ENCODE data around the gene ITGAX.

Gene ITGAX

GRCh38 chr16:31380201-31380600 is 25.2 kb downstream of the ITGAX start:
- H4K8ac ChIP-seq (ENCODE audit: low read depth, low read length): no peak overlapping the region
- no peak overlapping the region for H4K12ac ChIP-seq (ENCODE audit: low read depth, low read length)
- H3K36me3 ChIP-seq (ENCODE audit: control insufficient read depth in 1 of 2, insufficient read depth in 2 of 2, low read length in 2 of 2): no peaks in the 10 kb centered on the region
- no peak overlapping the region for H2AK5ac ChIP-seq (ENCODE audit: low read length)
- H2BK12ac ChIP-seq (ENCODE audit: low read length): no peak overlapping the region
- H3K4me2 ChIP-seq (ENCODE audit: low read length): no peak overlapping the region
- no peaks in the 10 kb centered on the region for H3K79me2 ChIP-seq (ENCODE audit: control insufficient read depth, insufficient read depth, low read length, poor library complexity)
- H3K27ac ChIP-seq (ENCODE audit: low read depth, low read length): no peak overlapping the region
- no peak overlapping the region for H2AFZ ChIP-seq (ENCODE audit: insufficient read depth, low read length, poor library complexity)
- H3K4me1 ChIP-seq (ENCODE audit: control insufficient read depth in 1 of 2, insufficient read depth in 2 of 2, low read length in 2 of 2): no peaks in the 10 kb centered on the region
- no peak overlapping the region for H3K9ac ChIP-seq (ENCODE audit: low read length)
- no CpG with 5 or more reads among the region's 12 CpGs for WGBS (ENCODE audit: extremely low coverage, insufficient coverage, insufficient read length)
- DNase-seq: no peak
- H2BK120ac ChIP-seq (ENCODE audit: insufficient read depth, low read length, poor library complexity): no peak overlapping the region
- H3K27me3 ChIP-seq (ENCODE audit: insufficient read depth, low read length): no peaks in the 10 kb centered on the region
- no peak overlapping the region for H3K4me3 ChIP-seq (ENCODE audit: low read depth, low read length)
- H3K79me1 ChIP-seq (ENCODE audit: low read length): no peaks in the 10 kb centered on the region
- no peak overlapping the region for H3K18ac ChIP-seq (ENCODE audit: low read length)
- H3K14ac ChIP-seq (ENCODE audit: low read length): no peak overlapping the region
- H4K91ac ChIP-seq (ENCODE audit: low read depth, low read length): no peak overlapping the region
- no peak overlapping the region for H3K23ac ChIP-seq (ENCODE audit: low read length)
- no peak overlapping the region for H3K4ac ChIP-seq (ENCODE audit: low read depth, low read length)
- peaks cover 7% of the 10 kb centered on the region for H3K9me3 ChIP-seq (ENCODE audit: insufficient read depth, low read depth, low read length)
- no peak overlapping the region for H2BK5ac ChIP-seq (ENCODE audit: low read depth, low read length, poor library complexity)

- no peaks in the 10 kb centered on the region for H3K79me1 ChIP-seq (ENCODE audit: low read length)
- H4K91ac ChIP-seq (ENCODE audit: low read depth, low read length): no peak overlapping the region
- H4K12ac ChIP-seq (ENCODE audit: low read depth, low read length): no peak overlapping the region
- H2AFZ ChIP-seq (ENCODE audit: insufficient read depth, low read length, poor library complexity): no peak overlapping the region
- no peaks in the 10 kb centered on the region for H3K36me3 ChIP-seq (ENCODE audit: control insufficient read depth in 1 of 2, insufficient read depth in 2 of 2, low read length in 2 of 2)
- H3K14ac ChIP-seq (ENCODE audit: low read length): no peak overlapping the region
- H3K4me1 ChIP-seq (ENCODE audit: control insufficient read depth in 1 of 2, insufficient read depth in 2 of 2, low read length in 2 of 2): no peaks in the 10 kb centered on the region
- peaks cover 6% of the 10 kb centered on the region for H3K9me3 ChIP-seq (ENCODE audit: insufficient read depth, low read depth, low read length)
- no peak overlapping the region for H3K9ac ChIP-seq (ENCODE audit: low read length)
- H3K79me2 ChIP-seq (ENCODE audit: control insufficient read depth, insufficient read depth, low read length, poor library complexity): no peaks in the 10 kb centered on the region
- H3K4ac ChIP-seq (ENCODE audit: low read depth, low read length): no peak overlapping the region
- DNase-seq: peak; percentile 62 to 80
- H3K23ac ChIP-seq (ENCODE audit: low read length): no peak overlapping the region
- no peak overlapping the region for H3K4me3 ChIP-seq (ENCODE audit: low read depth, low read length)
- no peak overlapping the region for H4K8ac ChIP-seq (ENCODE audit: low read depth, low read length)
- H2AK5ac ChIP-seq (ENCODE audit: low read length): no peak overlapping the region
- no peak overlapping the region for H2BK5ac ChIP-seq (ENCODE audit: low read depth, low read length, poor library complexity)
- no peak overlapping the region for H2BK120ac ChIP-seq (ENCODE audit: insufficient read depth, low read length, poor library complexity)
- H3K4me2 ChIP-seq (ENCODE audit: low read length): no peak overlapping the region
- no CpG with 5 or more reads among the region's 14 CpGs for WGBS (ENCODE audit: extremely low coverage, insufficient coverage, insufficient read length)
- H3K18ac ChIP-seq (ENCODE audit: low read length): no peak overlapping the region
- no peak overlapping the region for H3K27ac ChIP-seq (ENCODE audit: low read depth, low read length)
- H2BK12ac ChIP-seq (ENCODE audit: low read length): no peak overlapping the region
- H3K27me3 ChIP-seq (ENCODE audit: insufficient read depth, low read length): no peaks in the 10 kb centered on the region
Measured at GRCh38 chr16:31382485-31383161, 27.6 kb downstream of the ITGAX start.

- H3K79me1 ChIP-seq (ENCODE audit: low read length): no peaks in the 10 kb centered on the region
- H3K4me2 ChIP-seq (ENCODE audit: low read length): no peak overlapping the region
- no peak overlapping the region for H4K91ac ChIP-seq (ENCODE audit: low read depth, low read length)
- no peak overlapping the region for H3K27ac ChIP-seq (ENCODE audit: low read depth, low read length)
- H3K4me1 ChIP-seq (ENCODE audit: control insufficient read depth in 1 of 2, insufficient read depth in 2 of 2, low read length in 2 of 2): no peaks in the 10 kb centered on the region
- no peak overlapping the region for H3K4me3 ChIP-seq (ENCODE audit: low read depth, low read length)
- WGBS (ENCODE audit: extremely low coverage, insufficient coverage, insufficient read length): no CpG with 5 or more reads among the region's 4 CpGs
- H4K8ac ChIP-seq (ENCODE audit: low read depth, low read length): no peak overlapping the region
- H3K23ac ChIP-seq (ENCODE audit: low read length): no peak overlapping the region
- no peak overlapping the region for H2BK12ac ChIP-seq (ENCODE audit: low read length)
- no peak overlapping the region for H3K9ac ChIP-seq (ENCODE audit: low read length)
- H4K12ac ChIP-seq (ENCODE audit: low read depth, low read length): no peak overlapping the region
- no peaks in the 10 kb centered on the region for H3K79me2 ChIP-seq (ENCODE audit: control insufficient read depth, insufficient read depth, low read length, poor library complexity)
- no peak overlapping the region for H2AK5ac ChIP-seq (ENCODE audit: low read length)
- no peaks in the 10 kb centered on the region for H3K27me3 ChIP-seq (ENCODE audit: insufficient read depth, low read length)
- H3K9me3 ChIP-seq (ENCODE audit: insufficient read depth, low read depth, low read length): peaks cover 3% of the 10 kb centered on the region
- H3K14ac ChIP-seq (ENCODE audit: low read length): no peak overlapping the region
- peak; percentile 60 to 64 for DNase-seq
- H3K36me3 ChIP-seq (ENCODE audit: control insufficient read depth in 1 of 2, insufficient read depth in 2 of 2, low read length in 2 of 2): no peaks in the 10 kb centered on the region
- H3K4ac ChIP-seq (ENCODE audit: low read depth, low read length): no peak overlapping the region
- H2BK120ac ChIP-seq (ENCODE audit: insufficient read depth, low read length, poor library complexity): no peak overlapping the region
- H3K18ac ChIP-seq (ENCODE audit: low read length): no peak overlapping the region
- no peak overlapping the region for H2BK5ac ChIP-seq (ENCODE audit: low read depth, low read length, poor library complexity)
- no peak overlapping the region for H2AFZ ChIP-seq (ENCODE audit: insufficient read depth, low read length, poor library complexity)
Measured at GRCh38 chr16:31385680-31386079, 30.7 kb downstream of the ITGAX start.

DNA sequence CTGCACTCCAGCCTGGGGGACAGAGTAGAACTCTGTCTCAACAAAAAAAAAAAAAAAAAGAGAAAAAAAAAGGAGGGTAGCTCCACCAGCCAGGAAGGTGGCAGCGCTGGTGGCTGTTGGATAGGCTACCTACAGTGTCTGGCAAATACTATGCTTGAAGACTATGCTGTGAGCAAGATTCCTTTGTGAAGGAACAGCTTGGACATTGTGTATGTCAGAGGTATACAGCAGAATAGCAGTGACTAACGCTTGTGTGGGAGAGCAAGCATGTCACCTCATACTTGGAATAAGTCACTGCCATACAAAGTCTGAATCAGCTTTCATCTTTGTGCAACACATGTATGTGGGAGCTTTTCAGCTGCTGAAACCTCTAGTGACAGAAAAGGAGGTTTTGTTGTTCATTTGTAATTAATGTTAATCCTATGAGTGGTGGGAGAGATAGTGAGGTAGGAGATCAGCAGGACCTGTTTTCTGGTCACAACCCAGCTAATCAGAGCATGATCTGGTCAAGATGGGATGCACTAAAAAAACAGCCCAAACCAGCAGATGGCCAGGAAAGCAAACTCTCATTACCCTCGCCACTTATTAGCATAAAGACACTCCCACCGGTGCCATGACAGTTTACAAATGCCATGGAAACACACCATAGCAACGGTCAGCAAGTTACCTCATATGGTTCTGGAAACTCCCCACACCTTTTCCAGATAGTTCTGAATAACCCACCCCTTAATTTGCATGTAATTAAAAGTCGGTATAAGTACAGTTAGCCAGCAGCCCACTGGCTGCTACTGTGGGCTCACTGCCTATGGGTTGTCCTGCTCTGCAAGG is 31.4 kb downstream of the ITGAX start:
- Histone ChIP-seq H3K23ac (ENCODE audit: low read length) (no peak overlapping the region), H3K4me2 (ENCODE audit: low read length) (no peak overlapping the region), H2BK5ac (ENCODE audit: low read depth, low read length, poor library complexity) (no peak overlapping the region), H3K36me3 (ENCODE audit: control insufficient read depth in 1 of 2, insufficient read depth in 2 of 2, low read length in 2 of 2) (no peaks in the 10 kb centered on the region), H3K4me3 (ENCODE audit: low read depth, low read length) (no peak overlapping the region), H3K14ac (ENCODE audit: low read length) (no peak overlapping the region), H4K91ac (ENCODE audit: low read depth, low read length) (no peak overlapping the region), H2AK5ac (ENCODE audit: low read length) (no peak overlapping the region), H3K4me1 (ENCODE audit: control insufficient read depth in 1 of 2, insufficient read depth in 2 of 2, low read length in 2 of 2) (no peaks in the 10 kb centered on the region), H2BK120ac (ENCODE audit: insufficient read depth, low read length, poor library complexity) (no peak overlapping the region), H4K8ac (ENCODE audit: low read depth, low read length) (no peak overlapping the region), H3K9me3 (ENCODE audit: insufficient read depth, low read depth, low read length) (peaks cover 3% of the 10 kb centered on the region), H3K18ac (ENCODE audit: low read length) (no peak overlapping the region), H3K9ac (ENCODE audit: low read length) (no peak overlapping the region), H3K79me1 (ENCODE audit: low read length) (no peaks in the 10 kb centered on the region), H3K79me2 (ENCODE audit: control insufficient read depth, insufficient read depth, low read length, poor library complexity) (no peaks in the 10 kb centered on the region), H3K27me3 (ENCODE audit: insufficient read depth, low read length) (no peaks in the 10 kb centered on the region), H3K4ac (ENCODE audit: low read depth, low read length) (no peak overlapping the region), H2BK12ac (ENCODE audit: low read length) (no peak overlapping the region), H2AFZ (ENCODE audit: insufficient read depth, low read length, poor library complexity) (no peak overlapping the region), H3K27ac (ENCODE audit: low read depth, low read length) (no peak overlapping the region), H4K12ac (ENCODE audit: low read depth, low read length) (no peak overlapping the region)
- peak; percentile 85 to 95 for DNase-seq
- no CpG with 5 or more reads among the region's 6 CpGs for WGBS (ENCODE audit: extremely low coverage, insufficient coverage, insufficient read length)

All from trophoblast cell (in vitro differentiated cells and primary cell).